Measurements from ENCODE around the gene CUL7. TPM values are rescaled to one million over a fixed set of nuclear protein-coding genes. Genes with fewer than 3 reads are reported as not detected.
A peak's percentile ranks its signal among the peaks of the same experiment; 100 is the strongest.
"Not testable (repeated sequence)": the region's sequence is repeated elsewhere in the genome, so short reads cannot be mapped to it uniquely, and the experiment has no call there.

Gene CUL7
- 11.0 TPM for total RNA-seq
- long read RNA-seq, full-length matches to known transcripts, result 2 of 15 reads
- long read RNA-seq, partial matches to known transcripts, result 7 of 15 reads
- long read RNA-seq, other reads (novel, unspliced or antisense), result 6 of 15 reads

DNA sequence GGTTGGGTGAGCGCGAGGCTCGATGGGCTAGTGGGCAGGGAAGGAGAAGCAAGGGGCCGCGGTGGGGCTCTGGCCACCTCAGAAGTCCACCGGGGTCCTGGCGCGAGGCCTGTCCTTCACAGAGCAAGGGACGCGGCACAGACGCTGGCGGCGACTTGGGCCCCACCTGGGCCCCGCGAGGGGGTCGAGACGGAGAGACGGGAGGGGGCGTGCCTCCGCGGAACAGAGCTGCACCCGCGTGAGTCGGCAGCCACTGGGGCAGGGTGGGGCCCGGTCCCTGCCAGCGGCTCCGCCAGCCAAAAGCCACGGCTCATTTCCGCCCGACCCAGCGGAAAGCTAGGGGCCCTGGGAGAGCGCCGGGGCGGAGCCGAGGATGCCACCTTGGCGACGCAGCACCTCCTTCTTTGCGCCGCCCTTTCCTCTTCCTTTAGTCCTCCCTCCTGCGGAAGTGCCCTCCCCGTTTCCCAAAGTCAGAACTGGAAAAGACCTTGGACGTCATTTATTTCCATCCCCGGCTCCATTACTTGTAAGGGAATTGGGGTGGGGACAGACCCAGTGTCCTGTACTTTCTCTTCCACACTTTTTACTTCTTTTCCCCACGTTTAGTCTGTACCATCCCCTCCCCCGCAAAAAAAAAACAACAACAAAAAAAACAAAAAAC, at the start of gene CUL7:
Gene CUL7, minus strand, starts transcription at position 307 of the 661 bp plus-strand sequence. CDS start 1,063 bp downstream, outside the sequence.
- peak; percentile 96 for DNase-seq (ENCODE audit: low spot score)
- intact Hi-C loops (cut with DNase I), result loop anchor here (2.0 to 5.0 kb wide), 3 partner anchors 39 to 121 kb away; partner anchors contain the start of gene KLHDC3

DNA sequence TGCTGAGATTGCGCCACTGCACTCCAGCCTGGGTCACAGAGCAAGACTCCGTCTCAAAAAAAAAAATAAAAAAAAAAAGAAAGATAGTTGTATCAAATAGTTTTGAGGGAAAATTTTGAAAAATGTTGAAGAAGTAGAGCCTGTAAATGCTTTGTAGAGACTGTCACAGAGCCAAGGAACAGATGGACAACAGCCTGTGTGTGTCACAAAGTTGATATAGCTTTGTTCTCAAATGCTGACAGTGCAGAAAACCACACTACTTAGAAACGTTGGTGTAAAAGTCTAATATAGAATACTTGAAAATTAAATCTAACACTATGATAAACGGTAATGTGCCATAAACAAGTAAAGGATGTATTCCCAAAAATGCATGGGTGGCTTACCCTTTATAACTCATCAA, 47.8 kb upstream of the CUL7 start:
- DNase-seq (ENCODE audit: low spot score), result no peak
- intact Hi-C loops (cut with DNase I), result no loop called here

DNA sequence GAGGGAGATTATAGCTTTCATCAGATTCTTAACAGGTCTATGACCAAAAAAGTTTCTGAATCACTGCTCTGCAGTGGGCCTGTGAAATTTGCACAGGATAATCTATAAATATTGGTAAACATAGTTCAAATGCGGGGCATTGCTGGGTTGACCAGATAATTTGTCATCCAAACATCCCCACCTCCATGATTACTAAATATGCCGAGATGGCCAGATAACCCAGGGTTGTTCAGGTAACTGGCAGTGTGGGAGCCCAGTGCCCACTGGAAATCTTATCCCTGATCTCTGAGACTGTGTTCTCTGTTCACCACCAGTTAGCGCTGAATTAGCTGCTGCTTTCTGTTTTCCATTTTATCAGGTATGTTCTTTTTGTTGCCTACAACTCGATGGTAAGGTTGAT, 43.9 kb upstream of the CUL7 start:
- intact Hi-C loops (cut with DNase I), result no loop called here
- no peak for DNase-seq (ENCODE audit: low spot score)

DNA sequence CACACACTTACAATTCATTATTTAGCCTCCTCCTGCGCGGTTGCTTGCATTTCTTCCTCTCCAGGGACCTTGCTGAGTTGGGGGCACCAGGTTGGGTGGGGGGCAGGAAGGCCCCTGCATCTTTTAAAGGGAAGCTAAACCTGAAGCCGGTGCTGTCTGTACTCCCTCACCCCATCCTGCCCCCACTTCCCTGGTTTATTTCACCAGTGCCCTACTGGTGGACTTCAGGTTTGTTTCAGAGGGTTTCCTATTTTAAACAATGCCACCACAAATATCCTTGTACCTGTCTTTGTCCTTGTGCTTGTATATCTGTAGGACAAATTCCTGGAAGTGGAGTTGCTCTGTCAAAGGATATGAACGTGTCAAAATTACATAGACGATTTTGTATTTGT, 43.4 kb upstream of the CUL7 start:
- intact Hi-C loops (cut with DNase I), result no loop called here

DNA sequence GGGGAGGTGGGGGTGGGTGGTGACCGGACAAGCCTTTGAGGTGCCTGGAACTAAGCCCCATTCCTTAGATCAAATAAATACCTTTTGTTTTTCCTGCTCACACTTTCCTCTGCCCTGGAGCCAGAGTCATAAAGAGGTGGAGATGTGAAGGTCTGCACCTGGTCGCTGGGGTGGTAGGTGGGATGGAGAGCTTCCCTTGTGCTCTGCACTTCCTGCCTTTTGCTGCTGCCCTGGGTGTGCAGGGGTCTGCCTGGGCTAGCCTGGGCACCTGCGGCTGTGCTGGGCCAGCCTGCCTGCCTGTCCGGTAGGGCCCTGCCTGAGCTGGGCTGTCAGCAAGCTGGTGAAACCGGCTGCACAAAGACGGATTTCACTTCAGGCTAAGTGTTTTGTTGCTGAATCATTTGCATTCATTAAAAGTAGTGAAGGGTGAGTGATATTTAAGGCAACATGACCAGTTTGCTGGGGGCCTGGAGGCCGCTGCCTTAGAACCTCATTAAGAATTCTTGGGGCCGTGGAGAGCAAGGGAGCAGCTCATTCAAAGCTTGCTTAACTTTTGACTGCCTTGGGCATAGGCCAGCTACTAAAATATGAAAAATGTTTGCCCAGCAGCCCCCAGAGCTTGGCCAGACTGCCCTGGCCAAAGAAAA, 42.9 kb upstream of the CUL7 start:
- intact Hi-C loops (cut with DNase I), result no loop called here
- DNase-seq (ENCODE audit: low spot score), result no peak

More for the DNA sequence above, 43.4 kb upstream of the CUL7 start:
- no peak for DNase-seq (ENCODE audit: low spot score)

DNA sequence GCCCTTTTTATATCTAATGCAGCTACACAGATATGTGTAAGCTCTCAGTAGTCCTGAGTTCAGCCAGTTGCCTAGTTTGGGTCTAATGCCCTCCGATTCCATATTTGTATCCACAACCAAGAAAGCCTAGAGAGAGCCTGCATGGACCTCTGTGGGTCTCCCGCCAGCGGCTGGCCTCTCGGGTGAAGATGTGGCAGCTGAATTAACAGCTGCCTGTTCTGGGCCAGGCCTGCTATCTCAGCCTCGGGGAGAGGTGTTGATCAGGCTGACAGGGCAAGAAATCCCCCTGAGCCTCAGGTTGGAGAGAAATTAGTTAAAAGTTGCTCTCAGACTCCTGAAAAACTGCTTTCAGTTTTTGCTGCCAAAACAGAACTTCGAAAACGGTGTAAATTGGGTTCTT, 42.3 kb upstream of the CUL7 start:
- intact Hi-C loops (cut with DNase I), result no loop called here
- no peak for DNase-seq (ENCODE audit: low spot score)

DNA sequence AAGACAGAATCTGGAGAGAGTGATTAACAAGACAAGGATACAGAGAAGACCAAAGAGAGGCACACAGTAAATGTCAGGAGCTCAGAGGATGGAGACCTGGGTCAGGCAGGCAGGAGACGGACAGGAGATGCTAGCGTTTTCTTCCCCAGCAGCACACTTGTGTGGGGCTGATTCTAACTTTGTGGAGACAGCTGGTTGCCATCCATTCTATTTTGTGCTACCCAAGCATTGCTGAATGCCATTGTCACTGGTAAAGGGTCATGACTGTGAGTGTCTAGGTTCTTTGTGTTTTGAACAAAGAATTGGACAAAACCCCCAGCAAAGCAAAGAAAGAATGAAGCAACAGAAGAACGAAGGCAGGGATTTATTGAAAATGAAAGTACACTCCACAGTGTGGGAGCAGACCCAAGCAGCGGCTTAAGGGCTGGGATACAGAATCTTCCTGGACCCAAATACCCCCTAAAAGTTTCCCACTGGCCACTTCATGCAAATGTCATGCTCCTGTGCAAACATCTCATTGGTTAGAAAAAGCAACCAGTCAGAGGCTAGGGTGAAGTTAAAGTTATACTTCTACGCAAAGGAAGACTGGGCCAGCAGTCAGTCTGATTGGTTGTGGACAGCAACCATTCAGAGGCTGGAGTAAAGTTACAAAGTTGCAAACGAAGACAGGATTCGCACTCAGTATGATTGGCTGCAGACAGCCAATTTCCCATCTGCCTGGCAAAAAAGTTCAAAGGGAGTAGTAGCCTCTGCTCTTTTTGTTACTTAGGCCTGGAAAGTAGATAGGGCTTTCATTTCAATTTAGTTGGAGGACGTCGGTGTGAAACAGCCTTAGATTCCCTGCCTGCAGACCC, 40.0 kb upstream of the CUL7 start:
- DNase-seq (ENCODE audit: low spot score), result no peak
- intact Hi-C loops (cut with DNase I), result no loop called here

DNA sequence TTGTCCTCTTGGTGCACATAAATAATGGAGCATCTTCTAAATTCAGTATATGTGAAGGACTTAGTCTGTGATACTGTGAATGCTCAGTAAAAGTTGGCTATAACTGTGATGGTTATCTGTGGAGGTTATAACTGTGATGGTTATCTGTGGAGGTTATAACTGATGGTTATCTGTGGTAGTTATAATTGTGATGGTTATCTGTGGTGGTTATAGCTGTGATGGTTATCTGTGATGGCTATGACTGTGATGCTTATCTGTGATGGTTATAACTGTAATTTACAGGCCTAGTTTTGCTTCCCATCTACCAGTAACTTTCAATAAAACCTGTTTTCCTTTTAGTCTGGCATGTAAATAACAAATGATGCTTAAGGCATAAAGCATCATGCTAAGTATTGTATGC, 39.0 kb upstream of the CUL7 start:
- no peak for DNase-seq (ENCODE audit: low spot score)
- intact Hi-C loops (cut with DNase I), result no loop called here

DNA sequence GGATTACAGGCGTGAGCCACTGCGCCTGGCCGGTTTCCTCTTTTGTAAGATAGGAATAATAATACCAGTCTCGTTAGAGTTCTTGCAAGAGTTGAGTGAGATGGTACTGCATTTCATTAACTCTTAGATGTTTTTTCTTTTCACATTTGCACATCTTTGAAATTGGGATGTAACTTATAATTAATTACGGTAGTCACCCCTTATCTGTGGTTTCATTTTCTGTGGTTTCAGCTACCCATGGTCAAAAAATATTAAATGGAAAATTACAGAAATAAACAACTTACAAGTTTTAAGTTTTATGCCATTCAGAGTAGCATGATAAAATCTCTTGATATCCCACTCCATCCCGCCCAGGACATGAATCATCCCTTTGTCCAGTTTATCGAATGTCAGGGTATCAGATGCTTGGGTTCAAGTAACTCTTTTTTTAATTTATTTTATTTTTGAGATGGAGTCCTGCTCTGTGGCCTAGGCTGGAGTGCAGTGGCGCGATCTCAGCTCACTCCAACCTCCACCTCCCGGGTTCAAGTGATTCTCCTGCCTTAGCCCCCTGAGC, 37.9 kb upstream of the CUL7 start:
- intact Hi-C loops (cut with DNase I), result no loop called here
- no peak for DNase-seq (ENCODE audit: low spot score)

DNA sequence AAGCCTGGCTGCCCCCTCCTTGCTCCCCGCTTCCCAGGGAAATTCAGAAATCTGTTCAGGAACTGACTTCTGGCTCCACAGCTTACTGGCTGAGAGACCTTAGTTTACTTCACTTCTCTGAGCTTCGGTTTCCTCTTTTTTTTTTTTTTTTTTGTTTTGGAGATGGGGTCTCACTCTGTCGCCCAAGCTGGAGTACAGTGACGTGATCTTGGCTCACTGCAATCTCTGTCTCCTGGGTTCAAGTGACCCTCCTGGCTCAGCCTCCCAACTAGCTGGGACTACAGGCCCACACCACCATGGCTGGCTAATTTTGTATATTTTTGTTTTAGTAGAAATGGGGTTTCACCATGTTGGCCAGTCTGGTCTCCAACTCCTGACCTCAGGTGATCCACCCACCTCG, 37.4 kb upstream of the CUL7 start:
- DNase-seq (ENCODE audit: low spot score), result no peak
- intact Hi-C loops (cut with DNase I), result no loop called here

DNA sequence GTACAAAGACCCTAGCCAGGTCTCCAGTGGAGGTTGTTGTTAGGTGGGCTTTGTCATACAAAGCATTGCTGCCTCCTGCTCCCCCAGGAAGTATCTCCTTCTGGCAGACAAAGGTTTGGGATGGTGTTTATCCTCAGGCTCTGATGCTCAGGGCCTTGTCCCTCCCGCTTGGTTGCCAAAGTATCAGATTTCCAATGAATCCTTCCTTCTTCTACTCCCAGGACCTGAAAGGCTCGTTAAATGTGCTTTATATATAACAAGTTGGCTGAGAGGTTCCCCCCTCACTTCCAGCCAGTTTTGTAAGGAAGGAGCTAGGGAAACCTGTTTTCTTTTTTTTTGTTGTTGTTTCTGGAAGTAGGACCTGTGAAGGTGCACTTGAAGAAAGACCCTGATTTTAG, 36.9 kb upstream of the CUL7 start:
- DNase-seq (ENCODE audit: low spot score), result no peak
- intact Hi-C loops (cut with DNase I), result no loop called here

DNA sequence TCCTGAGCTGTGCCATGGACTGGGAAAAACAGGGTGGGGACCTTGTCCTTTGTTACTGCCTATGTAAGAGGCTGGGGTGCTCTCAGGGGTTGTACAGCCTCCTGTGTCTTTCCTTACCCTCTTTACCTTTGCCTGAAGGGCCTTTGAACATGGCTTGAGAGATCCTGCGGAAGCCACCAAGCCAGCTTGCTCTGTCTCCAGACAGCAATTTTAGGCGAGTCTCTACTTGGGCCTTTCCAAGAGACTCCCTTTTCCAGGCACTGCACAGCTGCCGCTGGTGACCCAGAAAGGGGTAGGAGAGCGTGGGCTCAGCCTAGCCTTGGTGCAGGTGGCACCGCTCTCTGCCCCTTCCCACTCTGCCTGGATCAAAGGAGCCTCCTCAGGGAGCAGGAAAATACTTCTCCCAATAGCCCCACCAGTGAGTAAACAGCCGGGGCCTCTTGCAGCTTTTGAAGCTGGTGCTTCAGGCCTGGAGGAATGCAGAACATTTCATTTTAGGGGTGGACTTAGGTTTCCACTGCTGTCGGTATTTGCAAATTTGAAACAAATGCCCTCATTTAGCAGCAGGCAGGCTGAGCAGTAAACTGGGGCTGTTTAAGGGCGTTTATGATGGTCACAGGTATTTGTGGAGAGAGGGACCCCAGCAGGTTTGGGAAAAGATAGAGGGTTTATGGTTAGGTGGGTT, 36.4 kb upstream of the CUL7 start:
- intact Hi-C loops (cut with DNase I), result no loop called here

DNA sequence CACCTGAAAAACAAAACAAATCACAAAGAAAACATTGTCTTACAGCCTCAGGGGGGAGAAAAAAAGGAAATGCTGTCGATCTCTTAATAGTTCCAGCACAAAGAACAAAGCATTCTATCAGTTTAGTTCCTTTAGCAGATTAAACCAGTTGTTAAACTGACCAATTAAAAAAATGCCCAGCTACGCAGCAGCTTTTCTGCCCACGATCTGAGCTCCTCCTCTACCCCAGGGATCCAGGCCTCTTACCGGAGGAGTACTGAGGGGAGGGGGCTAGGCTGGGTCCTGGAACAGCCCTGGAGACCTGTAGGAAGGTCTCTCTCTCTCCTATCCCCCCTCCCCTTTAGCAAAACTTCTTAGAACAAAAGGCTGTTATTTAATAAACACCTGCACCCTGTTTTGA, 35.8 kb upstream of the CUL7 start:
- intact Hi-C loops (cut with DNase I), result no loop called here
- no peak for DNase-seq (ENCODE audit: low spot score)

More for the DNA sequence above, 36.4 kb upstream of the CUL7 start:
- no peak for DNase-seq (ENCODE audit: low spot score)

DNA sequence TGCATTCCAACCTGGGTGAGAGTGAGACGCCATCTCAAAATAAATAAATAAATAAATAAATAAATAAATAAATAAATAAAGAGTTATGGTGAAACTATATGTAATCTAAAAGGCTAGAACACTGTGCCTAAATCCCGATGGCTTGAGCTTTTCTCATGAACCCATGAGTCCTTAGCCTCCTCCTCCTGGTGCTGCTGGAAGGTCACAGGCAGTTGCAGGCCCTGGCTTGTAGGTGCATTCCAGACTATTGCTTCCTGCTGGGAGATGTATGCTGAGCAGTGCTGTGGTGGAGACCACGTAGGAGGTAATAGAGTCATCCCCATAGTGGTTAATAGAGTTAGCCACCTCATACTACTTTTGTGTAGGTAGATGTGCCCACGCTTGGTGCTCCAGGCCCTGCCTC, 35.0 kb upstream of the CUL7 start:
- no peak for DNase-seq (ENCODE audit: low spot score)
- intact Hi-C loops (cut with DNase I), result no loop called here

DNA sequence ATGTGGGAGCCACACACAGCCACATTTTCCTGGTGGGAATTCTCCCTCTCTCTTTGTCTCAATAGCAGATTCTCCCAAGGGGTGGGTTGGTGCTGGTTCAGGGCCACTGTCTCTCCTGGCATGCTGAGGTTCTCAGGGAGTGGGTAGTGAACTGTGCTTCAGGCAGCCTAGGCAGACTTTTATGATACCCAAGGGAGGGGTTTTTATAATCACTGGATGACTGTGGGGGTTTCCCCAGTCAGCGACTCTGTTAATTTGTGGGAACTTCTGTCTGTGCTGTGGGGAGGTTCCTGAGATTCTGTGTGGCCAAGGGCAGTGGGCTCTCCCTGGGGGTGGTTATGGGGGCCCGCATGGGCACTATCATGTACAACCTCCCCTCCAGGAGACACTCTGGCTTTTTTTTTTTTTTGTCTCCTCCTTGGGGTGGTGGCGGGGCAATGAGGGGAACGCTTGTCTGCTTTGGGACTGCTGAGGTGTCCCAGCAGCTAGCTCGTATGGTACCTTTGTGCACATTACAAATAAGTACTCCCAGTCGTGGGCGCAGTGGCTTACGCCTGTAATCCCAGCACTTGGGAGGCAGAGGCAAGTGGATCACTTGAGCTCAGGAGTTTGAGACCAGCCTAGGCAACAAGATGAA, 32.5 kb upstream of the CUL7 start:
- DNase-seq (ENCODE audit: low spot score), result no peak
- intact Hi-C loops (cut with DNase I), result no loop called here

DNA sequence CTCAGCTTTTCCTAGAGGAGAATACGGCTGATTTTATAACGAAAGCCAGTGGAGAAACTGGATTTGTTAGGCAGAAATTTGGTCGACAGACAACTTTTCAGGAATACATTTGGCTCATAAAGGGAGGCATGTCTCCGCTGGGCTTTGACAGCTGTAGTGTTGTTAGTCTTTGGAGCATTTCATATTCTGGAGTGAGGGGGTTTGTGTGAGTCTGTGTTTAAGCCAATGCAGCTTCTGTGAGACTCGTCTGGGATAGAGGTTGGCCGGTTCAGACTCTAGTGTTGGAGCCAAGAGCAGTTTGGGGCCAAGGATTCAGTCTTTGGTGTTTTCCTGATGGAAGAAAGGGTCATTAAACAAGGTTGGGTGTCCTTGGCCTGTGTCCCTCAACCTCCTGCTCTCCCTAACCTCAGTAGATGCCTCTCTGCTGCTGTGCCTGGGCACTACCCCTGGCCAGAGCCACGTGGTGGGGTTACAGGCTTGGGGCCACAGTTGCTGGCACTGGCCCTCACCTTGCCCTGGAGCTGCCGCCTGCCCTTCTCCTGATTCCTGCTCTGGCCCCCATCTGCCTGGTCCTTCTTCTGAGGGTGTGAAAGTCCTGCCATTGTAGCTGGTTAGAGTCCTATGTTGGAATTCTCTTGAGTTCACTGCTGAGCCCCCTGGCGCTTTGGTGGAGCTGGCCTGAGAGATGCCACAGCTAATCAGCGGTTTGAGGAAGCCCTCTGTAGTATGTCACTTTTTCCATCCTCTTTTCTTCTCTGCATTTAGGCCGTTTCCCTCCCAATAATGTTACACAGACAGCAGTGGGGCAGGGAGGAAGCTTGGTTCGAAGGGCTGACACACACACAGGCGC, 29.4 kb upstream of the CUL7 start:
- no peak for DNase-seq (ENCODE audit: low spot score)
- intact Hi-C loops (cut with DNase I), result no loop called here

DNA sequence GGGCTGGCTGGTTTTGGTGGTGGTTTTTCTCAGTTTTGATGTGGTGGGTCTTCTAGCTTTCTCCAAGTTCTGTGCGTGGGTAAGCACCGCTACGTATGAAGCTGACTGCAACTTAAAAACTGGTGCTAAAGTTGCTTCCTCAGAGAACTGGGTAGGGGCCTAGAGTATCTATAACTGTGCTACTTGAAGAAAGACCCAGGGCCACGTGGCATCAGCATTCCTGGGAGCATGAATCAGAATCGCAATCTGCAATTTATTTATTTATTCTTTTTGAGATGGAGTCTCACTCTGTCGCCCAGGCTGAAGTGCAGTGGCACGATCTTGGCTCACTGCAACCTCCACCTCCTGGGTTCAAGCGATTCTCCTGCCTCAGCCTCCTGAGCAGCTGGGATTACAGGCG, 28.3 kb upstream of the CUL7 start:
- DNase-seq (ENCODE audit: low spot score); intact Hi-C loops (cut with DNase I): not testable (repeated sequence)

DNA sequence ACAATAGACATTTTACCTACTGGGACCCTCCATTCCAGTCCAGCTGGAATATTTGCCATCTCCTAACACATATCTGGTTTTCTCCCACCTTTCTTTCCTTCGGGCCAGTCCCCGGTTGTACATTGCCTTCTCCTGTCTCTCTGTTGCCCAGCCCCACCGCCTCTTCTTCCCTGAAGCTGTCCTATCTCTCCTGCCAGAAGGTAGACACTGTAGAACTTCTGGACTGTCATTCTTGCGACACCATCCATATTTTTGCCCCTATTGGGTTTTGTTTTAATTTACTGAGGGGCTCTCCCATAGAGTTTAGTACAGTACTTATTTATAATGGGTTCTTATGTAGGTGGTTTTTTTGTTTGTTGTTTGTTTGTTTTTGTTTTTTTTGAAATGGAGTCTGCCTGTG, 27.4 kb upstream of the CUL7 start:
- no peak for DNase-seq (ENCODE audit: low spot score)
- intact Hi-C loops (cut with DNase I), result no loop called here
